GM23338 (cell line): ENCODE results near the gene NMS. TPM values are rescaled to one million over a fixed set of nuclear protein-coding genes. Genes with fewer than 3 reads are reported as not detected.

ENCODE experiments used
- ATAC-seq: fragments of 200-7000 bp; cut with Tn5 transposase; 3 replicates; pipeline ENCODE4 v1.9.1; 2020
- DNase-seq: peaks from one replicate; pipeline ENCODE4 v3.0.0-alpha.2; 2015; ENCODE audit warnings: low spot score
- H2AFZ ChIP-seq: fragments of 200-600 bp; sonication (generic); 2 replicates; pipeline ENCODE4 v1.8.0; 2016; ENCODE audit warnings: antibody characterized with exemption, mild to moderate bottlenecking, moderate library complexity
- H3F3A ChIP-seq: fragments of 200-600 bp; sonication (generic); replicated peaks from 2 replicates; pipeline ENCODE4 v1.8.0; 2017; ENCODE audit warnings: antibody characterized with exemption, mixed run types, low read depth
- H3K27ac ChIP-seq: fragments of 200-600 bp; sonication (generic); 2 replicates; pipeline ENCODE4 v1.6.1; 2016; ENCODE audit warnings: low read depth
- H3K27me3 ChIP-seq: fragments of 200-600 bp; sonication (generic); 2 replicates; pipeline ENCODE4 v1.8.0; 2016; ENCODE audit warnings: mild to moderate bottlenecking, mixed run types, moderate library complexity; ENCODE audit not compliant: insufficient read depth
- H3K36me3 ChIP-seq: fragments of 200-600 bp; sonication (generic); 2 replicates; pipeline ENCODE4 v1.8.0; 2016; ENCODE audit warnings: mild to moderate bottlenecking; ENCODE audit not compliant: insufficient read depth
- H3K4me1 ChIP-seq: fragments of 200-600 bp; sonication (generic); 2 replicates; pipeline ENCODE4 v1.8.0; 2016; ENCODE audit warnings: mild to moderate bottlenecking, moderate library complexity; ENCODE audit not compliant: insufficient read depth
- H3K4me2 ChIP-seq: fragments of 200-600 bp; sonication (generic); 2 replicates; pipeline ENCODE4 v1.7.1; 2017; ENCODE audit warnings: mixed run types
- H3K4me3 ChIP-seq: fragments of 200-600 bp; sonication (generic); 2 replicates; pipeline ENCODE4 v1.6.1; 2016; ENCODE audit warnings: mixed run types
- H3K79me2 ChIP-seq: fragments of 200-600 bp; sonication (generic); replicated peaks from 2 replicates; pipeline ENCODE4 v1.8.0; 2017; ENCODE audit warnings: mild to moderate bottlenecking; ENCODE audit not compliant: insufficient read depth
- H3K9me2 ChIP-seq: fragments of 200-600 bp; sonication (generic); 2 replicates; pipeline ENCODE4 v1.8.0; 2017; ENCODE audit not compliant: insufficient read depth
- H4K20me1 ChIP-seq: fragments of 200-600 bp; sonication (generic); replicated peaks from 2 replicates; pipeline ENCODE4 v1.8.0; 2017; ENCODE audit warnings: mild to moderate bottlenecking; ENCODE audit not compliant: insufficient read depth
- H3K27ac Mint-ChIP-seq: 2 replicates; pipeline ENCODE4 v1.8.0; 2020; ENCODE audit warnings: inconsistent platforms, mild to moderate bottlenecking, moderate library complexity, mixed read lengths
- H3K27me3 Mint-ChIP-seq: 3 replicates; pipeline ENCODE4 v1.8.0; 2022; ENCODE audit warnings: low read depth, mild to moderate bottlenecking, moderate library complexity, mixed read lengths, inconsistent platforms; ENCODE audit not compliant: insufficient read depth, poor library complexity
- H3K36me3 Mint-ChIP-seq: 3 replicates; pipeline ENCODE4 v1.8.0; 2021; ENCODE audit warnings: low read depth, mild to moderate bottlenecking, inconsistent platforms, moderate library complexity, mixed read lengths
- H3K4me1 Mint-ChIP-seq: 3 replicates; pipeline ENCODE4 v1.8.0; 2020; ENCODE audit warnings: mild to moderate bottlenecking, inconsistent platforms, mixed read lengths
- H3K4me3 Mint-ChIP-seq: 3 replicates; pipeline ENCODE4 v1.8.0; 2021; ENCODE audit warnings: moderate library complexity, mild to moderate bottlenecking, inconsistent platforms, mixed read lengths
- H3K9me3 Mint-ChIP-seq: 3 replicates; pipeline ENCODE4 v1.8.0; 2020; ENCODE audit warnings: moderate library complexity, mild to moderate bottlenecking, inconsistent platforms, mixed read lengths
- CTCF ChIP-seq, 2 experiments: fragments of 200-600 bp in 1 of 2; sonication (generic) in 1 of 2; conservative IDR thresholded peaks; 2 replicates each; pipeline versions ENCODE4 v1.5.1 to v1.6.1; 2016 to 2017; ENCODE audit warnings: antibody characterized with exemption in 2 of 2, low read depth in 2 of 2, mild to moderate bottlenecking in 2 of 2, moderate library complexity in 1 of 2
- EZH2 ChIP-seq: fragments of 200-600 bp; sonication (generic); IDR thresholded peaks from one replicate; pipeline ENCODE4 v1.8.0; 2017; ENCODE audit warnings: antibody characterized with exemption, mild to moderate bottlenecking, low read depth; ENCODE audit not compliant: unreplicated experiment
- EZH2phosphoT487 ChIP-seq: fragments of 200-600 bp; sonication (generic); IDR thresholded peaks from one replicate; pipeline ENCODE4 v1.8.1; 2018; ENCODE audit warnings: antibody characterized with exemption; ENCODE audit not compliant: unreplicated experiment
- REST ChIP-seq: IDR thresholded peaks from one replicate; pipeline ENCODE4 v1.6.1; 2018; ENCODE audit warnings: antibody characterized with exemption; ENCODE audit not compliant: unreplicated experiment
- ZNF331 ChIP-seq: fragments of 250-450 bp; sonication (Bioruptor Pico); IDR thresholded peaks from 2 replicates; pipeline ENCODE4 v1.5.0; 2020; ENCODE audit warnings: low read depth, mild to moderate bottlenecking, moderate library complexity
- ZNF462 ChIP-seq: fragments of 250-450 bp; sonication (Bioruptor Pico); IDR thresholded peaks from 2 replicates; pipeline ENCODE4 v1.5.0; 2020; ENCODE audit warnings: mild to moderate bottlenecking, moderate library complexity
- polyA plus RNA-seq: library from polyadenylated mRNA; unstranded; fragments of >200 nt; fragmentation: Nextera tagmentation; extraction: Ambion mirVana; gene quantifications from 2 replicates; pipeline ENCODE4 v1.2.1, GENCODE V29; 2016
- total RNA-seq: library from RNA; depleted of rRNA; stranded (reverse); fragments of >200 nt; shearing (Covaris generic); gene quantifications from 2 replicates; pipeline ENCODE4 v1.2.3, GENCODE V29; 2014

Gene NMS
- total and polyA plus RNA-seq, 2 experiments from 2014 or later = not detected

GRCh38 chr2:100446696-100447095 is 23.6 kb upstream of the NMS start:
- Histone ChIP-seq H3K4me3 (no peak overlapping the region), H3K4me1 (no peaks in the 10 kb centered on the region), H3K9me2 (peaks cover 4% of the 10 kb centered on the region), H3F3A (no peaks in the 10 kb centered on the region), H3K27ac (no peak overlapping the region), H3K36me3 (no peaks in the 10 kb centered on the region), H3K4me2 (no peak overlapping the region), H3K79me2 (no peaks in the 10 kb centered on the region), H3K27me3 (no peaks in the 10 kb centered on the region), H4K20me1 (no peaks in the 10 kb centered on the region), H2AFZ (no peak overlapping the region)
- TF ChIP-seq ZNF331 (CRISPR knock-in tag) (no peak), REST (no peak), EZH2 (no peak), EZH2phosphoT487 (no peak), CTCF (conservative IDR thresholded peaks at IDR 0.05; ENCODE audit: low read depth in 2 of 2) (no peak)
- Mint-ChIP-seq H3K9me3 (peaks cover 21% of the 10 kb centered on the region; the same call in 2 of the 3 replicates), H3K27me3 (no peaks in the 10 kb centered on the region), H3K4me3 (no peak overlapping the region), H3K27ac (no peak overlapping the region), H3K36me3 (no peaks in the 10 kb centered on the region), H3K4me1 (no peaks in the 10 kb centered on the region)
- ATAC-seq (no peak), DNase-seq (no peak)

GRCh38 chr2:100451092-100451491 is 19.2 kb upstream of the NMS start:
- Histone ChIP-seq H3K4me3 (no peak overlapping the region), H3K27me3 (no peaks in the 10 kb centered on the region), H3K27ac (no peak overlapping the region), H3K36me3 (peaks cover 5% of the 10 kb centered on the region; the same call in 1 of the 2 replicates), H3K79me2 (no peaks in the 10 kb centered on the region), H3K9me2 (no peaks in the 10 kb centered on the region; the same call in 1 of the 2 replicates), H2AFZ (no peak overlapping the region), H3K4me2 (no peak overlapping the region), H3K4me1 (no peaks in the 10 kb centered on the region), H3F3A (no peaks in the 10 kb centered on the region), H4K20me1 (no peaks in the 10 kb centered on the region)
- Mint-ChIP-seq H3K36me3 (peaks cover 3% of the 10 kb centered on the region; the same call in 1 of the 3 replicates), H3K4me1 (no peaks in the 10 kb centered on the region), H3K9me3 (peaks cover 37% of the 10 kb centered on the region), H3K27ac (no peak overlapping the region), H3K4me3 (no peak overlapping the region), H3K27me3 (no peaks in the 10 kb centered on the region)
- ATAC-seq (no peak), DNase-seq (no peak)
- no peak for TF ChIP-seq EZH2phosphoT487
- no peak for TF ChIP-seq ZNF462
